Ammon's horn (tissue), 1 donor: ENCODE data around the gene GSTA3.
"Not testable (repeated sequence)": the region's sequence is repeated elsewhere in the genome, so short reads cannot be mapped to it uniquely, and the experiment has no call there.

Experiments
- DNase-seq: peaks from one replicate; pipeline ENCODE4 v3.0.0-alpha.2; 2016; ENCODE audit warnings: low spot score

The GSTA3 gene

GRCh38 chr6:52910091-52910490, 593 bp upstream of the GSTA3 start:
- DNase-seq = no peak

DNA sequence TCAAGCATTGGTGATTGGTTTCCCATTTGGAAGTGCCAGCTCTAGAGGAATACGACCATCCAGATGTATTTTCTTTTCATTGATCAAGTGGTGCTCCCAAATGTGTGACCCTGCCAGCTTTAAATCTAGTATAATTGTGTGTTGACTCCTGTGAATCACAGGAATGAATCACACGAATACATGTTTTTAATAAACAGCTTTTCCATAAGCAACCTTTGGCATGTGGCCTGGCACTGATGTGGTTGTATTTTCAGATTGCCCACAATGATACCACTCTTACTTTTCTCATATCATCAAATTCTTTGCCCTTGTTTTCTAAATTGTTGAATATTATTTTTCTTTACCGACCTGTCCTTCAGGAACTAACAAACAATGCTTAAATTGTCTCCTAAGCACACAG, 367 bp downstream of the GSTA3 start:
- no peak for DNase-seq

DNA sequence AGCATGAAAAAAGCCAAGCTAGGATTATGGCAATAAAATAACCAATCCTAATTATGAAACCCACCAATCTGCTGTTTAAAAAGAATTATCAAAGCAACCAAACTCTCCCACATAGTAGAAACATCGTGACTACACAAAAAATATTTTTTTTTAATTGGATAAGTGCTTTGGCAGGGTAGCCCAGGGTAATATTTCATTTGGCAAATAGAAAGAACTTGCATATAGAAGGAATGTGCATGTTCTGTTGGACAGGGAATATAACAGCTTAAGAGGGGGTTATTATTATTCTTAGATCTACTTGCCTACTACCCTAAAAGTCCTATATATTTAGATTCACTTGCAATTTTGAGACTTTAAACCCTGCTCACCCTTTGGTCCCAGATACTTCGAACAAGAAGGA, 972 bp downstream of the GSTA3 start:
- DNase-seq = no peak

DNA sequence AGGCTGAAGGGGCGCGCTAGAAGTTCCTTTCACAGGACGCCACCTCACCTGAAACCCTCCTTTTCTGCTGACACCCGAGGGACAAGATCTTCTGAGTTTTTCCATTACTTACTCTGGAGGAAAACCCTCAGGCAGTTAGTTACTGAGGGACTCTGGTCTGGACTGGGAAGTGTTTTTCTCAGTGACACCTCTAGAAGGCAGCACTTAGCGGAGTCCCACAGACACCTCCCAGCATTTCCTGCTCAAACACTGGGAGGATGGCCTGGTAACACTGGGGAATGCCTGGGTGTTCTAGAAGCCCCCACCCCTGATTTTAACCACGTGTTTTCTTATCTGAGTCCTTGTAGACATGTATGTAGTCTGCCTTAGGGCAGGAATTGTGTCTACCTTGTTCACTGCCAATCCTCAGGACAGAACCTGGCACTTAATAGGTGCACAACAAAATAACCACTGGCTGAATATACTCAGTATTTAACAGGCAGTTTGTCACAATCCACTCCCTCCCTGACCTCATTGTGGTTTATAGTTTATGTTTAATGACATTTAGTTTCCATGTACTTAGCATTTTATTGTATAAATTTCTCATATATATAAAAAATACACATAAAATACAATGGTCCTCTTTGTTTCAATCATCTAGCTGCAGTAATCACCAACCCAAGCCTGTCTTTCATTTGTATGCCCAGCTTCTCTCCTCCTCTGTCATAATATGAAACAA, 4.8 kb downstream of the GSTA3 start:
- DNase-seq = no peak

DNA sequence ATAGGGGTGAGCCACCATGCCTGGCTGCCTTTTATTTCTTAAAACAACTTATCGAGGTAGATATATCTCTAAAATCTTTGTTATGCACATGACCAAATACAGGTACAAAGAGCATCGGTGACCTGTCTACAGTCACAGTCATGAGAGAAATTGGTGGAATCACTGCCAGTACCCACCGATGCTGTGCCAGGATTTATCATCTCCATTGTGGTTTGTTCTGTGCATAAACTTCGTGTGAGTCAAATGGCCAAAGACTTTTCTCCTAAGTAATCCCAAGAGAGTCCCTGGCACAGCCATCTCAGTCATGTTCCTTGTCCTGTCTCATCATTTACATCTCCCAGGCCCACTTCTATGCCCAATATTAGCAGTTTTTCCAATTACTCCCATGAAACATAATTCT, 9.0 kb downstream of the GSTA3 start:
- DNase-seq = no peak

GRCh38 chr6:52895790-52896189, 13.7 kb downstream of the GSTA3 start:
- not testable (repeated sequence) for DNase-seq

- DNase-seq = no peak
These were observed 15.2 kb downstream of the GSTA3 start for GRCh38 chr6:52894285-52894684.

DNA sequence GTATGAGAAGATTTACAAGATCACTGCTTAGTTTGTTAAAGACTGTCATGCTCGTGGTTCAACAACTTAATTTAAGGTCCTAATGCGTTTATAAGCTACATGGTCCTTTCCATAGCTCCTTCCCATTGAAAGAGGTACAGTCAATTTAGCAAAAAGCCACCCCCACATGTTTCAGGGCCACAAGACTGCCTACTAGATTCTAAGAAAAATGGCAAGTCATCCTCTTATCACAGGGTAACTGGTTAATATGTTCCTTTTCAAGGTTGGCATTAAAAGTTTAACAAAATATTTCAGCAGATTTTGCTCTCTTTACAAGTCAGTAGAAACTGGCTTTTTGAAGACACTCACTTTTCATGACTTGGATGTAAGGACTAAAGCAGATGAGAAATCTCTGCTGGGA, 15.7 kb downstream of the GSTA3 start:
- no peak for DNase-seq

- no peak for DNase-seq
These were observed 16.3 kb downstream of the GSTA3 start for GRCh38 chr6:52893221-52893620.

GRCh38 chr6:52890018-52890417, 19.5 kb downstream of the GSTA3 start:
- no peak for DNase-seq

DNA sequence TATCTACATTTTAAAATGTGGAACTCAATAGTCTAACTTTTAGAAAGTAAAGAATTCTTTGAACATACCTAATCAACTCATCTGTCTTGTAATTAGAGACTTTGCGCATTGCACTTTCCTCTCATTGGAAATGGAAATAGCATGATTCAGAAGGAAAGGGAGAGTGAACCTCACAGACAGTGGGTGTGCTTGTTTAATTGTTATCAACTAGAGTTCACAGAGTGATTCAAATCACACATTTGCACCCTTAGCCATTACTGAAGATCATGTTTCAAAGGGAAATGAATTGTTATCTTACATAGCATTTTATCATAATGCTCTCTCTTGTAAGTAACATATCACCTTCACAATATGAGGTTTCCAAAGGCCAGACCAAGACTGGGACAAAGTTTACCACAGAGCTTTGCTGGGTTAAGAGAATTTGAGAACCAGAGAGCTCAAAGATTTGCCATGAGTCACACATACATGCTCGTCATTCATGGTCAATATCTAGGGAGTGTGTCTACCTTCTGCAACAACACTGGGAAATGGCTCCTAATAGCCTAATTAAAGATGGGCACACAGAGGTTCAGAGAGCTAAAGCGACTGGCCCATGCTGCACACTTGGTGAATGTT, 21.5 kb downstream of the GSTA3 start:
- no peak for DNase-seq

- peak; percentile 78 for DNase-seq
These were observed 27.3 kb downstream of the GSTA3 start for GRCh38 chr6:52881996-52882841.

DNA sequence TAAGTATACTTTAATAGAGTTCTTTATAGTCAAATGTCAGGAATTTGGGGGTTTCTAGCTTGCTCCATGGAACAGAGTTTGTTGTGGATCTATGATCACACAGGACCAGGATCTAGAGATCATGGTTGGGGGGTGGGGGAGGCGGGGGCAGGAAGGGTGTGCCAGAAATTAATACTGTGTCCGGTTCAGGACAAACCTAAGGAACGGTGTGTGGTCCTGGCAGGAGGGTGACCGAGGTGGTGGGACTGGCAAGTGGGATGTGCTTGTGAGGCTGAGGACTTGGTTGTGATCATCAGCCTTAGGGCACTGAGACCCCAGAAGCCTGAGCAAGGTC, 27.9 kb downstream of the GSTA3 start:
- no peak for DNase-seq

- DNase-seq = no peak
These were observed 31.7 kb downstream of the GSTA3 start for GRCh38 chr6:52877786-52878185.

GRCh38 chr6:52877168-52877567, 32.3 kb downstream of the GSTA3 start:
- no peak for DNase-seq

DNA sequence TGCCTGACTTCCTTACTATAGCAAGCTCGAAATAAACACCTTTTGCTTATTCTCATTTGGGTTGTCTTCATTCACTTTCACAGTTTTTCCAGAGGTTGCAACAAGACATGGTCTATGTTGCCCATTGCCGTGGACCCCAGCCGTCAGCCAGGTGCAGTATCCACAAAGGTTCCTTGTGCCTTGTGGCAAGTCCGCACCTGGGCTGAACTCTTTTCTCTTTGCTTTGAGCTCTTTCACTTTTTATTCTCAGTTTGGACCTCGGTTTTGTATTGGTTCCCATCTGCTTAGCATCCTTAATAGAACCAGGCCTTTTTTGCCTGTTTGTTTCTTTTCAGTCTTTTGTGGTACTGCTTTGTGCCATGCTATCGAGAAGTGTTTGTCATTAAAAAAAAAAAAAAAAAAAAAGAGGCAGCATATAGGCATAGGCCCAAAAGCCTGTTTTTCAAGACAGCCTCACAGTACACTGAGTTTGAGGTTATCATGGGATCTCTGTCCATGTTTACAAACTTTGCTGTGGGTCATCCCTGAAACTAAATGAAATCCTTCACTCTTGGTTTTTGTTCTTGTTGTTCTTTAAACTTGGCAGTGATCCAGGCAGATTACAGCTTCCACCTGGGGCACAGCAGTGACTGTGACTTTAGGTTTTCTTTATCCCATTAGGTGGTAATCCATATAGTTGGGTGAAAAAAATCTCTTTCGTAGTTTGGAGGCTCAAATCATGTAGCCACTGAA, 33.3 kb downstream of the GSTA3 start:
- no peak for DNase-seq

GRCh38 chr6:52872031-52872430, 37.5 kb downstream of the GSTA3 start:
- DNase-seq = no peak

DNA sequence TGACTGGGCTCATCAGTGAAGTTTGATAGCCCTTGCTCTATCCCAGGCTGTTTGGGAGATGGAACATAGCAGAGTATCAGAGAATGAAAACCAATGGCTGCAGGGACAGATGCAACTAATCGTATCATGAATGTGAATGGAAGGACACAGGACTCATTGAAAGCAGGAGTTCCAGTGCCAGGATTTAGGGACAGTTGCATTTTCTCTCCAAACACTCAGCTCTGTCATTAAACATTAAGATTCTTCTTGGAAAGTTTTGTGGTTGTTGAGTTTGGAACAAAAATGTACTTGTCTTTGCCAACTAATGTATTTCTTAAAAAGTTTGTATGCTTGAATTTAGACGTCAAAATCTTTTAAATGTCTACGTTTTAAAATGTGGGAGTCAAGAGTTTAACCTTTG, 37.9 kb downstream of the GSTA3 start:
- DNase-seq = no peak

GRCh38 chr6:52870335-52871091, 39.0 kb downstream of the GSTA3 start:
- not testable (repeated sequence) for DNase-seq

DNA sequence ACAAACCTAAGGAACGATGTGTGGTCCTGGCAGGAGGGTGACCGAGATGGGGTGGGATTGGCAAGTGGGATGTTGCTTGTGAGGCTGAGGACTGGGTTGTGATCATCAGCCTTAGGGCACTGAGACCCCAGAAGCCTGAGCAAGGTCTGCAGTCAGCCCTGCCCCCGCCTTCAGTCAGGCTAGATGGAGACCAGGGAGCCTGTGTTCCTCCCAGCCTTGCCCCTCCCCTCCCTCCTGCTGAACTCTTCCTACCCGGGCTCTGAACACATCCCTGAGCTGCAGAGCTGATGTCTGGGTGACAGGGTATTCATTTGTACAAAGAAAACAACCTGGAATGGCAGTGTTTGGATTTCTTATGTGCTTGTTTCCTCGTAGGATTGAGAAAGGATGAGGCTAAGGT, 40.6 kb downstream of the GSTA3 start:
- not testable (repeated sequence) for DNase-seq

GRCh38 chr6:52868240-52868639, 41.3 kb downstream of the GSTA3 start:
- no peak for DNase-seq

DNA sequence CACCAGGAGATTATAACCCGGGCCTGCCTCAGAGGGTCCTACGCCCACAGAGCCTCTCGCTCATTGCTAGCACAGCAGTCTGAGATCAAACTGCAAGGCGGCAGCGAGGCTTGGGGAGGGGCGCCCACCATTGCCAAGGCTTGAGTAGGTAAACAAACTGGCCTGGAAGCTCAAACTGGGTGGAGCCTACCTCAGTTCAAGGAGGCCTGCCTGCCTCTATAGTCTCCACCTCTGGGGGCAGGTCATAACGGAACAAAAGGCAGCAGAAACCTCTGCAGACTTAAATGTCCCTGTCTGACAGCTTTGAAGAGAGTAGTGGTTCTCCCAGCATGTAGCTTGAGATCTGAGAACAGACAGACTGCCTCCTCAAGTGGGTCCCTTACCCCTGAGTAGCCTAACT, 48.3 kb downstream of the GSTA3 start:
- not testable (repeated sequence) for DNase-seq
